ENCODE data around the gene CRHR1. TPM values are rescaled to one million over a fixed set of nuclear protein-coding genes. Genes with fewer than 3 reads are reported as not detected.
A peak's percentile ranks its signal among the peaks of the same experiment; 100 is the strongest.

The CRHR1 gene
- total and polyA plus RNA-seq, 2 of the 4 experiments (the other 2 are of a cell fraction) = not detected

- Histone ChIP-seq H3K4me1 (ENCODE audit: control insufficient read depth, insufficient read depth, low read length) (peaks cover 1% of the 10 kb centered on the region; the same call in 1 of the 2 replicates), H4K5ac (ENCODE audit: low read depth, low read length) (no peak overlapping the region), H4K8ac (ENCODE audit: low read depth in 2 of 2, low read length in 2 of 2) (no peak overlapping the region), H3K56ac (ENCODE audit: extremely low read depth, insufficient read depth, low read length) (no peak overlapping the region), H3K27ac (ENCODE audit: insufficient read depth, low read length) (no peak overlapping the region), H4K20me1 (ENCODE audit: insufficient read depth, low read length) (no peaks in the 10 kb centered on the region), H3K27me3 (ENCODE audit: control insufficient read depth, insufficient read depth, low read length) (peaks cover 83% of the 10 kb centered on the region), H4K91ac (ENCODE audit: insufficient read depth, low read depth, low read length) (no peak overlapping the region), H2BK5ac (ENCODE audit: low read depth, low read length, poor library complexity, severe bottlenecking) (no peak overlapping the region), H3K14ac (replicated peaks; ENCODE audit: low read depth, low read length) (no peak overlapping the region), H3K79me1 (ENCODE audit: low read depth in 1 of 2, low read length in 2 of 2) (no peaks in the 10 kb centered on the region), H3K4me2 (ENCODE audit: low read depth, low read length) (peak overlapping the region; percentile 47; the same call in 1 of the 2 replicates), H2AFZ (replicated peaks; ENCODE audit: low read length, poor library complexity) (peak overlapping the region; percentile 80), H3K4me3 (ENCODE audit: insufficient read depth, low read depth, low read length) (no peak overlapping the region), H2AK5ac (ENCODE audit: low read depth, low read length) (no peak overlapping the region), H3K36me3 (ENCODE audit: control insufficient read depth, insufficient read depth, low read length) (no peaks in the 10 kb centered on the region), H3K9ac (ENCODE audit: low read depth, low read length) (no peak overlapping the region), H3K18ac (ENCODE audit: low read depth, low read length) (no peak overlapping the region), H3K23ac (ENCODE audit: low read depth, low read length) (no peak overlapping the region), H3K9me3 (ENCODE audit: control insufficient read depth, insufficient read depth, low read length) (no peaks in the 10 kb centered on the region), H2BK20ac (ENCODE audit: low read depth, low read length) (no peak overlapping the region), H2BK120ac (ENCODE audit: low read depth, low read length) (no peak overlapping the region), H3K9me1 (ENCODE audit: insufficient read depth, low read length) (no peaks in the 10 kb centered on the region), H2BK15ac (ENCODE audit: low read depth, low read length) (no peak overlapping the region), H2AK9ac (replicated peaks; ENCODE audit: low read depth, low read length, poor library complexity) (no peak overlapping the region), H3K4ac (ENCODE audit: low read depth, low read length) (no peak overlapping the region)
- no TSS peak for BruUV-seq (replicated peaks)
- intact Hi-C loops (cut with micrococcal nuclease) (no loop called here), in situ Hi-C loops (cut with MboI; ENCODE audit: low sequenced_read_pairs) (no loop called here), dilution Hi-C loops (cut with HindIII; ENCODE audit: low sequenced_read_pairs, unreplicated experiment) (no loop called here)
- TF ChIP-seq BHLHE40 (IDR thresholded peaks at IDR 0.05; ENCODE audit: low read depth, low read length) (no peak), RFX5 (IDR thresholded peaks at IDR 0.05; ENCODE audit: low read depth, low read length) (no peak), RCOR1 (IDR thresholded peaks at IDR 0.05; ENCODE audit: insufficient replicate concordance, low read length) (no peak), FOS (IDR thresholded peaks at IDR 0.05; ENCODE audit: low read depth, low read length) (no peak), NFE2L2 (IDR thresholded peaks at IDR 0.05; ENCODE audit: low read depth, low read length) (no peak), ELK1 (IDR thresholded peaks at IDR 0.05; ENCODE audit: borderline replicate concordance, low read depth, low read length) (no peak), MAZ (IDR thresholded peaks at IDR 0.05; ENCODE audit: borderline replicate concordance, low read depth, low read length) (no peak), POLR2A (IDR thresholded peaks at IDR 0.05; ENCODE audit: low read depth, low read length) (no peak), CEBPB (IDR thresholded peaks at IDR 0.05; ENCODE audit: low read depth, low read length) (no peak), USF2 (IDR thresholded peaks at IDR 0.05; ENCODE audit: low read depth, low read length) (no peak), RAD21 (IDR thresholded peaks at IDR 0.05; ENCODE audit: low read length) (no peak), SMC3 (IDR thresholded peaks at IDR 0.05; ENCODE audit: low read depth, low read length) (no peak), MAFK (IDR thresholded peaks at IDR 0.05; ENCODE audit: low read depth, low read length) (no peak), CTCF (conservative IDR thresholded peaks at IDR 0.05; ENCODE audit: low read depth, low read length) (no peak), CHD1 (IDR thresholded peaks at IDR 0.05; ENCODE audit: low read depth, low read length) (no peak), MXI1 (IDR thresholded peaks at IDR 0.05; ENCODE audit: borderline replicate concordance, low read depth, low read length) (no peak)
- 2% methylated on average over 42 of the region's 82 CpGs; no CpG with 5 or more reads in 1 of the 2 experiments for WGBS, 2 experiments (ENCODE audit: extremely low coverage in 2 of 2, insufficient read length in 1 of 2)
- no peak for DNase-seq
- POLR2A ChIA-PET (ENCODE audit: unreplicated experiment) = no interaction called here
- ATAC-seq (ENCODE audit: low read depth) = peak; percentile 27
- CTCF ChIA-PET = no interaction called here
Observed at GRCh38 chr17:45784741-45785479, 790 bp downstream of the CRHR1 start.
